Cardiac fibroblast (primary cell): ENCODE results near the gene GNS.
"Not testable (repeated sequence)": the region's sequence is repeated elsewhere in the genome, so short reads cannot be mapped to it uniquely, and the experiment has no call there.

Experiments
- DNase-seq, 2 donors: peaks; one replicate each; pipeline versions ENCODE4 v3.0.0 to v3.0.0-alpha.2; 2010; ENCODE audit warnings: low read depth in 2 of 2
- H3K4me3 ChIP-seq, 2 donors: replicated peaks in 1 of 2; 1 replicate in 1 of 2; 2 replicates in 1 of 2; pipeline ENCODE4 v1.5.1; 2011; ENCODE audit warnings: low read depth in 2 of 2, low read length in 2 of 2, mild to moderate bottlenecking in 2 of 2, moderate library complexity in 1 of 2
- CTCF ChIP-seq: IDR thresholded peaks from one replicate; pipeline ENCODE4 v1.5.1; 2011; ENCODE audit warnings: low read depth, mild to moderate bottlenecking, low read length, inconsistent platforms

GNS gene

GRCh38 chr12:64780132-64780530, 20.9 kb upstream of the GNS start:
- DNase-seq, result no peak
- H3K4me3 ChIP-seq, result peak overlapping the region; percentile 22 to 28
- no peak for TF ChIP-seq CTCF

GRCh38 chr12:64779354-64779974, 20.3 kb upstream of the GNS start:
- H3K4me3 ChIP-seq, result no peak overlapping the region
- TF ChIP-seq CTCF, result no peak
- DNase-seq, result no peak

GRCh38 chr12:64775147-64775736, 16.0 kb upstream of the GNS start:
- not testable (repeated sequence) for DNase-seq, H3K4me3 ChIP-seq

- H3K4me3 ChIP-seq, result no peak overlapping the region
- TF ChIP-seq CTCF, result no peak
- DNase-seq, result no peak
These were observed 14.2 kb upstream of the GNS start for GRCh38 chr12:64773386-64773785.

- DNase-seq, result no peak
- TF ChIP-seq CTCF, result no peak
- H3K4me3 ChIP-seq, result no peak overlapping the region
These were observed 8.3 kb upstream of the GNS start for GRCh38 chr12:64767495-64767894.

- no peak for DNase-seq
- TF ChIP-seq CTCF, result no peak
These were observed 1.8 kb upstream of the GNS start for GRCh38 chr12:64760808-64761573.

GRCh38 chr12:64757771-64758170, 1.4 kb downstream of the GNS start:
- H3K4me3 ChIP-seq, result no peak overlapping the region

More at GRCh38 chr12:64760808-64761573, 1.8 kb upstream of the GNS start:
- no peak overlapping the region for H3K4me3 ChIP-seq

More at GRCh38 chr12:64757771-64758170, 1.4 kb downstream of the GNS start:
- DNase-seq, result no peak
- TF ChIP-seq CTCF, result no peak
